Natural killer cell treated with Interleukin-12 subunit alpha and Interleukin-12 subunit beta and Interleukin-15 and Interleukin-18, amount 100 ng/mL, for 72 hours (primary cell): ENCODE data around the gene PLEKHN1. TPM values are rescaled to one million over a fixed set of nuclear protein-coding genes. Genes with fewer than 3 reads are reported as not detected.
A peak's percentile ranks its signal among the peaks of the same experiment; 100 is the strongest.
"Not testable (repeated sequence)": the region's sequence is repeated elsewhere in the genome, so short reads cannot be mapped to it uniquely, and the experiment has no call there.

ENCODE experiments used
- ATAC-seq, 2 donors: fragments of 150-1000 bp; cut with Tn5 transposase in 1 of 2; sonication (Bioruptor Pico), chemical (Tn5 transposase) in 1 of 2; 2 replicates each; pipeline ENCODE4 v1.10.0; 2021
- DNase-seq: peaks from one replicate; pipeline ENCODE4 v3.0.0; 2022; ENCODE audit warnings: low spot score
- H3K27ac Mint-ChIP-seq, 2 donors: 1 replicate in 1 of 2; 2 replicates in 1 of 2; pipeline ENCODE4 v1.8.0; 2022; ENCODE audit warnings: mixed read lengths in 2 of 2, mild to moderate bottlenecking in 1 of 2, moderate library complexity in 1 of 2
- H3K27me3 Mint-ChIP-seq, 2 donors: 1 replicate in 1 of 2; 2 replicates in 1 of 2; pipeline ENCODE4 v1.8.0; 2022; ENCODE audit warnings: mixed read lengths in 2 of 2
- H3K36me3 Mint-ChIP-seq: one replicate; pipeline ENCODE4 v1.8.0; 2022; ENCODE audit warnings: mixed read lengths
- H3K4me1 Mint-ChIP-seq, 2 donors: 1 replicate in 1 of 2; 2 replicates in 1 of 2; pipeline ENCODE4 v1.8.0; 2022; ENCODE audit warnings: low read depth in 2 of 2, mixed read lengths in 2 of 2, mild to moderate bottlenecking in 1 of 2
- H3K4me3 Mint-ChIP-seq: one replicate; pipeline ENCODE4 v1.8.0; 2022; ENCODE audit warnings: mixed read lengths
- H3K9me3 Mint-ChIP-seq: 2 replicates; pipeline ENCODE4 v1.8.0; 2022; ENCODE audit warnings: mixed read lengths
- total RNA-seq, 2 donors: library from RNA; stranded (reverse); gene quantifications; one replicate each; pipeline ENCODE4 v1.2.3, GENCODE V29; 2022

The PLEKHN1 gene
- total RNA-seq, 2 donors from 2014 or later: 1.4 TPM

GRCh38 chr1:1010131-1010530 is 43.8 kb downstream of the PLEKHN1 start:
- H3K4me1 Mint-ChIP-seq: peaks cover 22 to 36% of the 10 kb centered on the region in 2 donors
- not testable (repeated sequence) for H3K4me3 Mint-ChIP-seq, H3K27ac Mint-ChIP-seq, ATAC-seq, DNase-seq, H3K27me3 Mint-ChIP-seq, H3K9me3 Mint-ChIP-seq, H3K36me3 Mint-ChIP-seq

GRCh38 chr1:1011396-1011949 is 45.2 kb downstream of the PLEKHN1 start:
- Mint-ChIP-seq H3K4me3 (no peak overlapping the region), H3K4me1 (peaks cover 20 to 31% of the 10 kb centered on the region in 2 donors), H3K27me3 (no peaks in the 10 kb centered on the region), H3K27ac (no peak overlapping the region), H3K9me3 (peaks cover 3% of the 10 kb centered on the region), H3K36me3 (no peaks in the 10 kb centered on the region)
- DNase-seq: peak; percentile 57
- no peak for ATAC-seq

- Mint-ChIP-seq H3K27ac (peak overlapping the region; percentile 84 to 99), H3K4me1 (peaks cover 23 to 35% of the 10 kb centered on the region in 2 donors), H3K4me3 (peak overlapping the region; percentile 91)
- not testable (repeated sequence) for DNase-seq, H3K36me3 Mint-ChIP-seq, ATAC-seq, H3K27me3 Mint-ChIP-seq, H3K9me3 Mint-ChIP-seq
Measured at GRCh38 chr1:1012736-1013104, 46.4 kb downstream of the PLEKHN1 start.

GRCh38 chr1:1013105-1013921 is 47.0 kb downstream of the PLEKHN1 start, which contains the start of gene ISG15:
Gene ISG15 (plus strand): TSS chr1:1013497. CDS start chr1:1013574, 77 bp downstream.
- H3K27me3 Mint-ChIP-seq: no peaks in the 10 kb centered on the region

GRCh38 chr1:1013922-1014648 is 47.8 kb downstream of the PLEKHN1 start:
- Mint-ChIP-seq H3K27me3 (no peaks in the 10 kb centered on the region), H3K9me3 (peaks cover 1% of the 10 kb centered on the region), H3K36me3 (no peaks in the 10 kb centered on the region), H3K27ac (peak overlapping the region; percentile 84 to 99), H3K4me3 (peak overlapping the region; percentile 91), H3K4me1 (peaks cover 21 to 32% of the 10 kb centered on the region in 2 donors)
- DNase-seq (no peak), ATAC-seq (peak in 1 of 2 donors; percentile 13)

More at GRCh38 chr1:1013105-1013921, 47.0 kb downstream of the PLEKHN1 start, which contains the start of gene ISG15:
- Mint-ChIP-seq H3K4me1 (peaks cover 23 to 35% of the 10 kb centered on the region in 2 donors), H3K36me3 (no peaks in the 10 kb centered on the region), H3K27ac (peak within 1 kb of the TSS; percentile 84 to 99), H3K4me3 (peak within 1 kb of the TSS; percentile 91), H3K9me3 (peaks cover 3% of the 10 kb centered on the region)
- DNase-seq: peak; percentile 91
- peak; percentile 94 for ATAC-seq

- DNase-seq (no peak), ATAC-seq (no peak)
- H3K9me3 Mint-ChIP-seq: no peaks in the 10 kb centered on the region
- H3K27me3 Mint-ChIP-seq: no peaks in the 10 kb centered on the region
- H3K27ac Mint-ChIP-seq: peak overlapping the region in 1 of 2 donors; percentile 99
- H3K4me1 Mint-ChIP-seq: peaks cover 18 to 29% of the 10 kb centered on the region in 2 donors
- H3K4me3 Mint-ChIP-seq: peak overlapping the region; percentile 91
- H3K36me3 Mint-ChIP-seq: no peaks in the 10 kb centered on the region
Measured at GRCh38 chr1:1014799-1015681, 48.8 kb downstream of the PLEKHN1 start.

GRCh38 chr1:1017397-1018320 is 51.4 kb downstream of the PLEKHN1 start:
- not testable (repeated sequence) for ATAC-seq, H3K9me3 Mint-ChIP-seq, H3K36me3 Mint-ChIP-seq, H3K27me3 Mint-ChIP-seq, DNase-seq
- Mint-ChIP-seq H3K4me3 (peak overlapping the region; percentile 8), H3K27ac (peak overlapping the region; percentile 55 to 68), H3K4me1 (peaks cover 18 to 26% of the 10 kb centered on the region in 2 donors)

- H3K36me3 Mint-ChIP-seq, H3K9me3 Mint-ChIP-seq, ATAC-seq, H3K27me3 Mint-ChIP-seq, H3K27ac Mint-ChIP-seq, H3K4me3 Mint-ChIP-seq, DNase-seq: not testable (repeated sequence)
- H3K4me1 Mint-ChIP-seq: peaks cover 12 to 22% of the 10 kb centered on the region in 2 donors
Measured at GRCh38 chr1:1018321-1018685, 52.0 kb downstream of the PLEKHN1 start.

- H3K36me3 Mint-ChIP-seq: no peaks in the 10 kb centered on the region
- no peak overlapping the region for H3K27ac Mint-ChIP-seq
- peak; percentile 92 to 95 for ATAC-seq
- no peak overlapping the region for H3K4me3 Mint-ChIP-seq
- H3K4me1 Mint-ChIP-seq: peaks cover 4 to 11% of the 10 kb centered on the region in 2 donors
- peak; percentile 89 for DNase-seq
- H3K27me3 Mint-ChIP-seq: peaks cover 0 to 2% of the 10 kb centered on the region in 2 donors
- no peaks in the 10 kb centered on the region for H3K9me3 Mint-ChIP-seq
Measured at GRCh38 chr1:1019122-1019999, 53.1 kb downstream of the PLEKHN1 start.

- Mint-ChIP-seq H3K27ac (no peak within 1 kb of the TSS), H3K27me3 (peaks cover 0 to 2% of the 10 kb centered on the region in 2 donors), H3K36me3 (no peaks in the 10 kb centered on the region), H3K4me1 (peaks cover 4 to 8% of the 10 kb centered on the region in 2 donors), H3K4me3 (peak within 1 kb of the TSS; percentile 22), H3K9me3 (no peaks in the 10 kb centered on the region)
- DNase-seq: no peak
- ATAC-seq: peak; percentile 43 to 64
Measured at GRCh38 chr1:1020000-1020404, 53.7 kb downstream of the PLEKHN1 start, which contains the start of gene AGRN. Gene AGRN (plus strand): TSS chr1:1020120. CDS start chr1:1020173, 53 bp downstream.

- Mint-ChIP-seq H3K27ac (no peak overlapping the region), H3K36me3 (no peaks in the 10 kb centered on the region), H3K9me3 (no peaks in the 10 kb centered on the region), H3K4me3 (peak overlapping the region; percentile 22), H3K27me3 (peaks cover 0 to 2% of the 10 kb centered on the region in 2 donors), H3K4me1 (peaks cover 4 to 8% of the 10 kb centered on the region in 2 donors)
- no peak for DNase-seq
- ATAC-seq: no peak
Measured at GRCh38 chr1:1020415-1021009, 54.2 kb downstream of the PLEKHN1 start.
